HTR-8/SVneo (cell line): ENCODE data around the gene PLRG1.

ENCODE experiments used
- DNase-seq: peaks from one replicate; pipeline ENCODE4 v3.0.0; 2011; ENCODE audit warnings: low spot score, mixed read lengths; ENCODE audit not compliant: insufficient read length
- FAIRE-seq: peaks from 2 replicates; lab custom pipeline; 2011; peaks lifted over from hg19 to GRCh38; lab: Jason Lieb, UNC

PLRG1 gene

DNA sequence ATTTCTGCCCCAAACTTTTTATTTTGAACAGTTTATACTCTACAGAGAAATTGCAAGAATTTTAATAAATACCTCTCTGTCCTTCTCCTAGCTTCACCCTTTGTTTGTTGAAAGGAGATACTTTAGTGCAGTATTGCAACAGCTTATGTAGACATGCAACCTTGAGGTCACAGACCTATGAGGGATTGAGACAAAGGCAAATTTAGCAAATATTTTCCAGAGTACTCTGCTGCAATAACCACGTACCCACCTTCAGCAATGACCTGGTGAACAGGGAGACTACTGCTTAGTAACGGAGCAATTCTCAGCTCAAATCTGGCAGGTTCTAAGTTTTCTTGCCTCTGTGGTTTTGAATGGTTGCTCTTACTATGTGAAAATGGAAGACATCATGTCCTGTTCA is 27.1 kb upstream of the PLRG1 start:
- FAIRE-seq: no peak
- DNase-seq: no peak

DNA sequence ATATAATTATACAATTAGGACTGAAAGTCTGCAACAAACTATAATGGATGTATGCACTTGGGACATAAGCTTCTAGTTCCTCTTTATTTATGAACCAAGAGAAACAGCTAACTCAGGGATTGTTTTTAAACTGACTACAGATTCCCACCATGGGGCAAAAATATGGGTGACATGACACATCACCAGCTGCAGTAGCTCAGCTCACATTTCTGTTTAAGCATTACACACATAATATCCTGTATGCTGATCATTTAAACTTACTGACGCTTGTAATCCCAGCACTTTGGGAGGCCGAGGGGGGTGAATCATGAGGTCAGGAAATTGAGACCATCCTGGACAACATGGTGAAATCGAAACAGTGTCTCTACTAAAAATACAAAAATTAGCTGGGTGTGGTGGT is 24.1 kb upstream of the PLRG1 start:
- FAIRE-seq: no peak
- DNase-seq: no peak

DNA sequence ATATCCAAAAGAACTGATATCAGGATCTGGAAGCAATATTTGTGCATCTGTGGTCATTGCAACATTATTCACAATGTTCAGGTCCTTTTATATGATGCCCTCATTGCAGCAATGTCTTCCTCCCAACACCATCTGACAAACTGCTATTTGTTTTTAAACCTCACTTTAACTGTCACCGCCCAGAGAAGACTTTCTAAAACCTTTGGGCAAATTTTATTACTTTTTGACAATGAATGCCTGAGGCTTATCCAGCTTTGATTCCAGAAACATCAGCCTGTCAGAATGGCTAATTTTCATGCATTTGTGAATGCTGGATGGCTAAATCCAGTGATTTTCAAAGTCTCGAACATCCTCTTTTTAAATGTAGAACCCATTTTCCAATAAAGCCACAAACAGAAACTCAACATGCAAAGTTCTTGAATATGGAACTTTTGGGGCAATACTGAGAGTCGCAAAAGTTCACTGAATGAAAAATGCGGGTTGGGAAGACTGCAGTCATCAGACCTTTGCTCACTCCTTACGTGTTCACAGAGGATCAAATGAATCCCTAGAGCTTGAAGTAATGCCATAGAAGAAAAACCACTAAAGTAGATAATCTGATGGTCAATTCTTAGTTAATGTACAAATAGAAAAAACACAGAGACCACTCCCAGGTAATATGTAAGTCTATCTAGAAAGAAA is 23.1 kb upstream of the PLRG1 start:
- DNase-seq (no peak), FAIRE-seq (no peak)

DNA sequence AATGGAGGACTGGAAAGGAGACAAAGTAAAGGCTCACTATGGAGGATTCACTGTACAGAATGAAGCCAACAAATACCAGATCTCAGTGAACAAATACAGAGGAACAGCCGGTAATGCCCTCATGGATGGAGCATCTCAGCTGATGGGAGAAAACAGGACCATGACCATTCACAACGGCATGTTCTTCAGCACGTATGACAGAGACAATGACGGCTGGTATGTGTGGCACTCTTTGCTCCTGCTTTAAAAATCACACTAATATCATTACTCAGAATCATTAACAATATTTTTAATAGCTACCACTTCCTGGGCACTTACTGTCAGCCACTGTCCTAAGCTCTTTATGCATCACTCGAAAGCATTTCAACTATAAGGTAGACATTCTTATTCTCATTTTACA is 19.4 kb upstream of the PLRG1 start:
- FAIRE-seq: no peak
- no peak for DNase-seq

- DNase-seq: no peak
- FAIRE-seq: no peak
Observed at GRCh38 chr4:154569028-154569427, 18.8 kb upstream of the PLRG1 start.

- DNase-seq (no peak), FAIRE-seq (no peak)
Observed at GRCh38 chr4:154566639-154567204, 16.5 kb upstream of the PLRG1 start.

DNA sequence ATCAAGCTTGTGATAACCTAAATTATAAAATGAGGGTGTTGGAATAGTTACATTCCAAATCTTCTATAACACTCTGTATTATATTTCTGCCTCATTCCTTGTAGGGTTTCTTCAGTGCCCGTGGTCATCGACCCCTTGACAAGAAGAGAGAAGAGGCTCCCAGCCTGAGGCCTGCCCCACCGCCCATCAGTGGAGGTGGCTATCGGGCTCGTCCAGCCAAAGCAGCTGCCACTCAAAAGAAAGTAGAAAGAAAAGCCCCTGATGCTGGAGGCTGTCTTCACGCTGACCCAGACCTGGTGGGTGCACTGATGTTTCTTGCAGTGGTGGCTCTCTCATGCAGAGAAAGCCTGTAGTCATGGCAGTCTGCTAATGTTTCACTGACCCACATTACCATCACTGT is 15.5 kb upstream of the PLRG1 start:
- no peak for FAIRE-seq
- DNase-seq: no peak

DNA sequence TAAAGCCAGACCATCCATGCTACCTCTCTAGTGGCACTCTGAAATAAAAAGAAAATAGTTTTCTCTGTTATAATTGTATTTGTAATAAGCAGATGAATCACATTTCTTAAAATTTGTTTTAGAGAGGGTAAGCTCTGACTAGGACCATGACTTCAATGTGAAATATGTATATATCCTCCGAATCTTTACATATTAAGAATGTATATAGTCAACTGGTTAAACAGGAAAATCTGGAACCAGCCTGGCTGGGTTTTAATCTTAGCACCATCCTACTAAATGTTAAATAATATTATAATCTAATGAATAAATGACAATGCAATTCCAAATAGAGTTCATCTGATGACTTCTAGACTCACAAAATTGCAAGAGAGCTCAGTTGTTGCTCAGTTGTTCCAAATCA is 14.1 kb upstream of the PLRG1 start:
- no peak for FAIRE-seq
- no peak for DNase-seq

DNA sequence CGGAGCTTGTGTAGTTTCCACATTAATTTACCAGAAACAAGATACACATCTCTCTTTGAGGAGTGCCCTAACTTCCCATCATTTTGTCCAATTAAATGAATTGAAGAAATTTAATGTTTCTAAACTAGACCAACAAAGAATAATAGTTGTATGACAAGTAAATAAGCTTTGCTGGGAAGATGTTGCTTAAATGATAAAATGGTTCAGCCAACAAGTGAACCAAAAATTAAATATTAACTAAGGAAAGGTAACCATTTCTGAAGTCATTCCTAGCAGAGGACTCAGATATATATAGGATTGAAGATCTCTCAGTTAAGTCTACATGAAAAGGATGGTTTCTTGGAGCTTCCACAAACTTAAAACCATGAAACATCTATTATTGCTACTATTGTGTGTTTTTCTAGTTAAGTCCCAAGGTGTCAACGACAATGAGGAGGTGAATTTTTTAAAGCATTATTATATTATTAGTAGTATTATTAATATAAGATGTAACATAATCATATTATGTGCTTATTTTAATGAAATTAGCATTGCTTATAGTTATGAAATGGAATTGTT is 12.6 kb upstream of the PLRG1 start, which contains the start of gene FGB:
TSS of gene FGB (plus strand) at position 315 of the 558 bp plus-strand sequence. CDS start at position 323, 8 bp downstream.
- DNase-seq (no peak), FAIRE-seq (no peak)

GRCh38 chr4:154560824-154561231 is 10.6 kb upstream of the PLRG1 start:
- no peak for DNase-seq
- no peak for FAIRE-seq

DNA sequence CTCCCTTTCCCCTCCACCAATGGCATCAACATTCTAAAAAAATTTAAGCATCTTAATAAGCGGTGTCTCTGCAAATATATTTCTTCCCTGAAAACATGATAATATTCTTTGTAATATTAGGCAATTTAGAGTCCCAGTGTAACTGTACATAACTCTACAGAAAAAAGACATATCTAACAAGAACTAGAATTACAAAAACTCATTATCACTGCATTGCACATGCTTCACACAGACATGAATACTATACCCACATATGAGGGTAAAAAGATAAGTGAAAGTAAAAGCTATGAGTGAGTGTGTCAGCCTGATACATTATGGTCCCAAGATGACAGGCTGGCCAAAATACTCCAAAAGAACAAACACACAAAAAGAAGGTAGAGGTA is 10.2 kb upstream of the PLRG1 start:
- DNase-seq: no peak
- FAIRE-seq: no peak

GRCh38 chr4:154559494-154560418 is 9.6 kb upstream of the PLRG1 start:
- DNase-seq (peak; percentile 36), FAIRE-seq (no peak)

GRCh38 chr4:154559141-154559493 is 8.9 kb upstream of the PLRG1 start:
- DNase-seq (no peak), FAIRE-seq (peak; percentile 23)

GRCh38 chr4:154551872-154552686 is 1.9 kb upstream of the PLRG1 start:
- FAIRE-seq: no peak
- peak; percentile 54 for DNase-seq

DNA sequence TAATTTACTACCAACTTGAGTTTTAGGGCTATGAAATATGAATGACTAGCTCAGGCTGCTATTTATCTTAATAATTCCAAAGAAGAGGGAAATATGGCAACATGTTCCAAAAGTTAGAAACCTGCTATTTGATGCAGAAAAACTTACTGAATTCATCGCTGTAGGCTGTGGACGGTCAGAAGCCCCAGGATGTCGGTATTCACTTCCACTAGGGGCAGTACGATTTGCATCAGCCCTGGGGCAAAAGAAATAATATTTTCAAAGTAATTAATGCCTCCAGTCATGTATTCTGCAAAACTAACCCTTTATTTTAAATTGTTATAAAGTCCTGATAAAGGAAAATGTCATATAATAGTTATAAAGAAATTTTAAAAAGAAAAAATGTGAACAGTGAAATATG is 4.5 kb downstream of the PLRG1 start:
- DNase-seq (no peak), FAIRE-seq (no peak)

DNA sequence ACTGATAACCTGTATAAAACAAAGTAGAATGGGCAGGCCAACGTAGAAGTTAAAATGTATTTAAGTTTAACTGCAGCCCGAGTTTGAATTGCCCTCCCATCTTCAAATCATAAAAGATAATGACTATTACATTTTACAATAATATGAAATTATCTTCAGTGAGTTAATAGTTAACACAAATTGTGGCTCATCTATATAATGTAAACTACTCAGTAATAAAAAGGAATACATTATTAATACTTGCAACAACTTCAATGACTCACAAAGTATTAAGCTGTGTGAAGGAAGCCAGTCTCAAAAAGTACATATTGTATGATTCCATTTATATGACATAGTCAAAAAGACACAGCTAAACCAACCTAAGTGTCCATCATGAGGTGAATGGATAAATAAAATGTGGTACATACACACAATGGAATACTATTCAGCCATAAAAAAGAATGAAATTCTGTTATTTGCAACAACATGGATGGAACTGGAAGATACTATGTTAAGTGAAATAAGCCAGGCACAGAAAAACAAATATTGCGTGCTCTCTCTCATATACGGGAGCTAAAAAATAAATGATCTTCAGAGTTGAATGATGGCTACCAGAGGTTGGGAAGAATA is 7.8 kb downstream of the PLRG1 start:
- no peak for FAIRE-seq
- DNase-seq: no peak

- DNase-seq (no peak), FAIRE-seq (no peak)
Observed at GRCh38 chr4:154534296-154534695, 15.9 kb downstream of the PLRG1 start.

DNA sequence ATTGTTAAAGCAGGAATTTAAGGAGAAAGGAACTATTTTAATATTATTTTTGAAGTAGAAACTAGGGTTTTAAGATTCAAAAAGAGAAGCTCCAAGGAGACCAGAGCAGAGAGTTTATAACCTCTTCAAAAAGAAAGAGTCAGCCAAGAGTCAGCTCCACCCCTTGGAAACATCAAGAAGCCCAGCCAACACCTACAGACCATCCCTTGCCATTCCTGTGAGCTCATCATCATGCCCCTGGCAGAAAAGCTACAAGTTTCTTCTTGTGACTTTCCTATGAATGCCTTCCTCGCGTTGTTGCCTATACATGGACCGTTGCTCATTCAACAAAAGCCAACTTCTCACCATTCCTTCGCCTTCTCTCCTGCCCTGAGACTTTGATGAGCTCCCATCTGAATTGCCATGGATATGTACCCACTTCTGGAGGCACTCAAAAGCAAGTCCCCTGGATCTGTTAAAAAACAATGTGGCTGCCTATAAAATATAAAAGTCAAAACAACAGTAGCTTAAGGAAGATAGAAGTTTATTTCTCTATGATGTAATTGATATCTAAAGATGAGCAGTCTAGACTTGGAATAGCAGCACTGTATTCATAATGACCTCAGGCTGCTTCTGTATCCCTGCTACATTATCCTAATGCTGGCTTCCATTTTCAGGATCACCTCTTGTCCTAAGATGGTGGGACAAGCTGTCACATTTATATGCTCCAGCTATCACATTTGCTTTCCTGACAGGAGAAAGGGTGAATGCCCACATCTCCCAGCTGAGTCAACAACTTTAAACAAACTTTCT is 20.3 kb downstream of the PLRG1 start:
- FAIRE-seq (no peak), DNase-seq (no peak)

DNA sequence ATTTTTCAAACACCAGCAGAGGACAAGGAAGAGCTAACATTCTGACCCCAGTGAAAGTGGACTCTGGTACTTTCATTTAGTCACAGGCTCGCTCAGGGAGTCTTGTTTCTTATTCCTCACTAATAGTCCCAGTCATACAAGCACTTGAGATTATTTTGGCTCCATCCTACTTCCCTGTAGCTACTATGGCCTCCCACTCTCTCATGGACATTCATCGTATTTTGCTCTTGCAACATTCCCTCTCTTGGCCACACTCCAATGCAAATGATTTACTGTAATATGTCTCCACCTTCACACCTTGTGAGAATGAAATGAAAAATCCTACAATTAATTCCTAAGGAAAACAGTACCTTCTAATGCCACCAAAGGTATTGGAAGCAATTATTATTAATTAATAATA is 21.3 kb downstream of the PLRG1 start:
- FAIRE-seq: no peak
- DNase-seq: no peak
